Vein endothelial cell (primary cell): ENCODE measurements around the gene PLCG2. TPM values are rescaled to one million over a fixed set of nuclear protein-coding genes. Genes with fewer than 3 reads are reported as not detected.

Source experiments
- total RNA-seq: library from RNA; depleted of rRNA; stranded (reverse); fragments of >200 nt; gene quantifications from 2 replicates; pipeline ENCODE4 v1.2.3, GENCODE V29; 2012

PLCG2 gene
- 9.6 and 17.3 TPM in 2 replicates for total RNA-seq

GRCh38 chr16:81778861-81779535 lies at the start of gene PLCG2:
Gene PLCG2, plus strand, starts transcription at chr16:81779291. Its CDS starts 6,699 bp downstream, at chr16:81785990.

DNA sequence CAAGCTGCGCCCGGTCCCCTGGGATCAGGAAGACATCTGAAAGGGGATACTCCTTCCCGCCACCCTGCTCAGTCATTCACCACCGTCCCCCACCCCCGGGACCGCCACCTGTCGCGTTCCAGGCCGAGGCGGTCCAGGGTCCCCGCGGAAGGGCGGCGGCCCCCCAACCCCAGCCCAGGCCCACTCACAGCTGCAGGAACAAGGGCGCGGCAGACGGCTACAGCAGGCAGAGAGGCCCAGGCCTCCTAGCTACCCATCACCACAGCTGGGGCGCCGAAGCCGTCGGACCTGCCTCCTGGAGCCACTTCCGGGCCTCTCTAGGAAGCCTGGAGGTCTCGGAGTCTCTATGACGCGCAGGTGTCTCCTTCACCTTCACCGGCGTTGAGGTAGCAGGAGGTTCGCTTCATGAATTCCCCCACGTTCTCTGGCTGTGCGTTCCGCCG lies 232.1 kb downstream of the PLCG2 start, which contains the start of gene SDR42E1:
TSS of gene SDR42E1 (minus strand) at position 272 of the 443 bp plus-strand sequence. CDS start 10,612 bp downstream, outside the sequence.

Other genes with a start within 250 kb of the PLCG2 start
- gene SDR42E1, start 232.2 kb downstream of the PLCG2 start, total RNA-seq = 2.6 and 6.2 TPM in 2 replicates